Karpas-422 (cell line): ENCODE data around the gene ZDHHC7. TPM values are rescaled to one million over a fixed set of nuclear protein-coding genes. Genes with fewer than 3 reads are reported as not detected.

Experiments
- DNase-seq: peaks from one replicate; pipeline ENCODE4 v3.0.0-alpha.2; 2015
- H2AFZ ChIP-seq: fragments of 200-600 bp; sonication (generic); 2 replicates; pipeline ENCODE4 v1.6.1; 2014; ENCODE audit warnings: antibody characterized with exemption, low read length, mixed read lengths
- H3K27ac ChIP-seq: fragments of 200-600 bp; sonication (generic); 2 replicates; pipeline ENCODE4 v1.5.1; 2014; ENCODE audit warnings: mild to moderate bottlenecking, low read length, moderate library complexity
- H3K27me3 ChIP-seq: fragments of 200-600 bp; sonication (generic); 2 replicates; pipeline ENCODE4 v1.6.1; 2014; ENCODE audit warnings: low read length, mixed read lengths
- H3K36me3 ChIP-seq: fragments of 200-600 bp; sonication (generic); 2 replicates; pipeline ENCODE4 v1.6.1; 2014; ENCODE audit warnings: low read length, mixed read lengths; ENCODE audit not compliant: insufficient read depth
- H3K4me1 ChIP-seq: fragments of 200-600 bp; sonication (generic); 2 replicates; pipeline ENCODE4 v1.6.1; 2014; ENCODE audit warnings: mild to moderate bottlenecking, low read length, mixed read lengths
- H3K4me2 ChIP-seq: fragments of 200-600 bp; sonication (generic); 2 replicates; pipeline ENCODE4 v1.6.1; 2014; ENCODE audit warnings: low read length, low read depth, mild to moderate bottlenecking; ENCODE audit not compliant: poor library complexity, severe bottlenecking
- H3K4me3 ChIP-seq: fragments of 200-600 bp; sonication (generic); 2 replicates; pipeline ENCODE4 v1.5.1; 2014; ENCODE audit warnings: mild to moderate bottlenecking, antibody characterized with exemption, low read length, mixed read lengths
- H3K79me2 ChIP-seq: fragments of 200-600 bp; sonication (generic); 2 replicates; pipeline ENCODE4 v1.6.1; 2014; ENCODE audit warnings: mild to moderate bottlenecking, low read length, mixed read lengths
- H3K9ac ChIP-seq: fragments of 200-600 bp; sonication (generic); 2 replicates; pipeline ENCODE4 v1.6.0; 2014; ENCODE audit warnings: low read length
- H3K9me2 ChIP-seq: fragments of 200-600 bp; sonication (generic), shearing (Covaris generic); replicated peaks from 2 replicates; pipeline ENCODE4 v1.6.0; 2014; ENCODE audit warnings: mild to moderate bottlenecking, low read length, moderate library complexity; ENCODE audit not compliant: insufficient read depth
- H3K9me3 ChIP-seq: fragments of 300-700, 200-600 bp; sonication (generic); 2 replicates; pipeline ENCODE4 v1.6.1; 2014; ENCODE audit warnings: low read length, mixed read lengths
- H4K20me1 ChIP-seq: fragments of 200-600 bp; sonication (generic); 2 replicates; pipeline ENCODE4 v1.6.1; 2014; ENCODE audit warnings: mild to moderate bottlenecking, antibody characterized with exemption, low read length, low read depth; ENCODE audit not compliant: insufficient read depth
- total RNA-seq: library from RNA; depleted of rRNA; stranded (reverse); fragments of >200 nt; shearing (Covaris generic); gene quantifications from 2 replicates; pipeline ENCODE4 v1.2.3, GENCODE V29; 2014; ENCODE audit warnings: low replicate concordance

ZDHHC7 gene
- total RNA-seq, 1 experiment from 2014 or later, result 22.5 TPM

DNA sequence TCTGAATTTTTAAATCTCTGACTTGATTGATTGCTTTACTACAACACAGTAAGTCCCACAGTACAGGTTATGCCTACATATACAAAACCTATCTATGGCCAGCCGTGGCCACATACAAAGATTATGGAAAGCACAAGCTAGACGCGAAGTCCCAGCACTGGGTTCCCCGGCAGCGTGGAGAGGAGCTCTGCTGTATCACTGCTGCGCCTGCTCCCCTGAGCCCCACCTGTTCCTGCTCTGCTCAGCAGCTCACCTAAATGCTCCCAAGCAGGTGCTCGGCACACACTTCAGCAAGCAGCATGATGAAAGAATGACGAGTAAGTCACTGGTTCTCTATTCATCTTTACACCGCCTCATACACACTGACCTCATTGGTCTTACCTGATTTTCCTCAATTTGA lies 20.6 kb downstream of the ZDHHC7 start:
- Histone ChIP-seq H3K4me3 (no peak overlapping the region), H3K4me2 (no peak overlapping the region), H4K20me1 (no peaks in the 10 kb centered on the region; the same call in 1 of the 2 replicates), H3K36me3 (peaks cover 10% of the 10 kb centered on the region; the same call in 1 of the 2 replicates), H2AFZ (no peak overlapping the region), H3K27me3 (no peaks in the 10 kb centered on the region), H3K9ac (no peak overlapping the region), H3K9me2 (no peaks in the 10 kb centered on the region), H3K4me1 (no peaks in the 10 kb centered on the region), H3K79me2 (peaks cover 51% of the 10 kb centered on the region), H3K9me3 (no peaks in the 10 kb centered on the region), H3K27ac (no peak overlapping the region)
- no peak for DNase-seq

DNA sequence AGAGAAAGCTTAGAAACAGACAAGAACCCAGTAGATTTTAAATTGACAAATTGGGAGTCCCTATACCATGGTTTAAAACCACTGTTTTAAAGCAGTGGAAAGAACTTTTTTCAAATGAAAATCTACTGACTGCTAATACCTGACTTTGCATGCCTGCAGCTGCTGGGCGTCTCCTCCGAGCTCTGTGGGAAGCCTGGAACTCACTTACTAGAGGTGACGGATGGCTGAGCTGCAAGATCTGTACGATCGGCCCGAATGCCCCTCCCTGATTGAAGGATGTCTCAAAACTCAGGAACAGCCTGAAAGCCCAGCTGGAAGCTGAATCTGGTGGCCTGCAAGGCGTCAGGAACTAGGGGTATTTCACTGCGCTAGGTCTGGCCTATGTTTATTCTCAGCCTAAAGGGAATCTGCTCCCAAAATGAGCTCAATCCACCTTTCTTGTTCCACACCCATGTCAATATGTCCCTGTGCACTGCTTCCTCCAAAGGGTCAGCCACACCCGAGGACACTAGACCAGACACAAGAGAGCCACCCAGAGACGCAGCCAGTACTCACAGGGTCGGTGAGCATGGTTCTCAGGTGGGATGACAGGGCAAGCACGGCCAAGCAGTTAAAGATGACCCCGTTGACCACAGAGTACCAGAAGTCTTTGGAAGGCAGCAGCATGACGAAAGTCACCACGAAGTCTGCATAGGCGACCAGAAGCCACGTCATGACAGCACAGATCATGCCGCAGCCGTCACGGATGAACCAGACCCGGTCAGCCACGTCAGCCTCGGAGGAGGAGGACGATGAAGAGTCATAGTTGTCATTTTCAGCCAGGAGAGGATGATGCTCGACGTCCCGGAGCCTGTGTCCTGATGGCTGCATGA lies 21.4 kb downstream of the ZDHHC7 start:
- H3K9me2 ChIP-seq, result no peaks in the 10 kb centered on the region
- H3K4me1 ChIP-seq, result no peaks in the 10 kb centered on the region
- H3K27ac ChIP-seq, result no peak overlapping the region
- H3K9me3 ChIP-seq, result no peaks in the 10 kb centered on the region
- H4K20me1 ChIP-seq, result peaks cover 3% of the 10 kb centered on the region
- no peak overlapping the region for H3K4me2 ChIP-seq
- no peaks in the 10 kb centered on the region for H3K27me3 ChIP-seq
- peaks cover 52% of the 10 kb centered on the region for H3K79me2 ChIP-seq
- no peak overlapping the region for H3K4me3 ChIP-seq
- no peak overlapping the region for H3K9ac ChIP-seq
- peaks cover 10% of the 10 kb centered on the region; the same call in 1 of the 2 replicates for H3K36me3 ChIP-seq
- no peak for DNase-seq
- no peak overlapping the region for H2AFZ ChIP-seq

DNA sequence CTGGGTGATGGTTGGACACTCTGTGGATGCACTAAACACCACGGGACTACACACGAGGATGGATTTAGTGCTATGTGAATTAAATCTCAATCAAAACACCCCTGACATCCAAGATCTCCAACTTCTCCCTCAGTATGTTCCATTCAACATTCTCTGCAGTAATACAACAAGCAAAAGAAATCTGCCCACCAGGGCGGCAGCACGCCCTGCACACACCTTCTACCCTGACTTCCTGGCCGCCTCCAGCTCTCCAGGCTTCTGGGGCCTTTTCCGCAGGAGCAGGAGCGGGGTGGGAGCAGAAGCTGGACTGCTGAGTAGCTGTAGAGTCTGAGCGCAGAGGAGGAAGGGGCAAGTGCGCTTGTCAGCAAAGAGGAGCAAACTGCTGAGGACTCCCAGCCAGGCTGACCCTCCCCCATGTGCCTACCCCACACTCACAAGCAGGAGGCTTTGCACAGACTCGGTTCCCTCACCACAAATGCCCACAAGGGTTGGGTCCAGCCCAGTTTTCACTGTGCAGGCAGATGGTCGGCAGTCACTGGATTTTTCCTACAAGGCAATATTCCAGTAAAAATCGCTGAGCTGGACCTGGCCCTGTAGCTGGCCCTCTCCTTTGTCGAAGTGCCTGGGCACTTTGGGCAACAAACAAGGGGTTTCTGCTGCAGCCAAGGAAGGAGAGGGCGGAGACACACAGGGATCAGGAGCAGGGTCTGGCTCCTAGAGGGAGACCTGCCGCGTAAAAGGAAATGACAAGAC lies 22.8 kb downstream of the ZDHHC7 start:
- H3K79me2 ChIP-seq, result peaks cover 44% of the 10 kb centered on the region
- no peak overlapping the region for H3K9ac ChIP-seq
- no peaks in the 10 kb centered on the region for H3K27me3 ChIP-seq
- H3K27ac ChIP-seq, result no peak overlapping the region
- no peaks in the 10 kb centered on the region for H3K9me3 ChIP-seq
- no peaks in the 10 kb centered on the region for H3K9me2 ChIP-seq
- no peak overlapping the region for H2AFZ ChIP-seq
- no peak overlapping the region for H3K4me3 ChIP-seq
- DNase-seq, result no peak
- H3K4me2 ChIP-seq, result no peak overlapping the region
- peaks cover 10% of the 10 kb centered on the region; the same call in 1 of the 2 replicates for H3K36me3 ChIP-seq
- peaks cover 3% of the 10 kb centered on the region; the same call in 1 of the 2 replicates for H4K20me1 ChIP-seq
- H3K4me1 ChIP-seq, result no peaks in the 10 kb centered on the region

DNA sequence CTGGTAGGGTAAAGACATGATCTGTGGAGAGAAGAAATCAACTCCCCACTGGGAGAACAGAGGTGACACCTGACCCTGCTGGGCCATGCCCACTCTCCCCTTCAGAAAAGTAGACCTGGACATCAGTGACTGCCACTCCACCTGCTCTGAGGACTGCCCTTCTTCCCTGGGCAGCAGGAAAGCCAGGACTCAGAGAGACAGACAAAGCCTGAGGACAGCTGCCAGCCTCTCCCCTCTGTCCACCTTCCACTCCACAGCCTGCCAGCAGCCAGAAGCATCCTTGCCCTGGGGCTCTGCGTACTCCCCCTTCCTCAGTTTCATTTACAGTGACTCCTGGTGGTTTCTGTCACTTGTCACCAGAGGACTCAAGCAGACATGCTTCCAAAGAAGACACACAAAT lies 24.5 kb downstream of the ZDHHC7 start:
- Histone ChIP-seq H4K20me1 (peaks cover 3% of the 10 kb centered on the region; the same call in 1 of the 2 replicates), H3K9me2 (no peaks in the 10 kb centered on the region), H3K4me1 (no peaks in the 10 kb centered on the region), H3K27me3 (no peaks in the 10 kb centered on the region), H3K9ac (no peak overlapping the region), H3K36me3 (peaks cover 7% of the 10 kb centered on the region; the same call in 1 of the 2 replicates), H3K27ac (no peak overlapping the region), H3K4me2 (no peak overlapping the region), H3K4me3 (no peak overlapping the region), H2AFZ (no peak overlapping the region), H3K79me2 (peaks cover 37% of the 10 kb centered on the region), H3K9me3 (no peaks in the 10 kb centered on the region)
- DNase-seq, result no peak

DNA sequence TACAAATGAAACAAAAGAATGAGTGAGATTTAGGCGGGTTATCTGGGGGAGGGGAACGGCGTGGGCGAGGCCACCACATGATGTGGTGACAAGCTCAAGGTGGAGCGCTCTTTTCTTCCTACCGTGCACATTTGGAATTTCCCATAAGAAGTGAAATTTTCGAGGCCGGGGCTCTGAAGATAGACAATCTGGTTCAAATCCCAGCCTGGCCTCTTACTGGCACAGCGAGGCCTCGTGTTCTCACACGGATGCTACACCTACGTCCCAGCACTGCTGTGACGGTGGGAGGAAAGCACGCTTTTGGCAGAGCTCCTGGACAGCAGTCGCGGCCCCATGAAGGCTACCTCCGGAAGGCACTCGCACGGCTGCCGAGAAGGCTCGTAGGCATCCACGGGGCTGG lies 25.2 kb downstream of the ZDHHC7 start:
- Histone ChIP-seq H3K4me1 (no peaks in the 10 kb centered on the region), H3K79me2 (peaks cover 37% of the 10 kb centered on the region), H4K20me1 (peaks cover 3% of the 10 kb centered on the region; the same call in 1 of the 2 replicates), H3K9me2 (no peaks in the 10 kb centered on the region), H3K27me3 (no peaks in the 10 kb centered on the region), H2AFZ (no peak overlapping the region), H3K4me3 (no peak overlapping the region), H3K4me2 (no peak overlapping the region), H3K27ac (no peak overlapping the region), H3K36me3 (peaks cover 10% of the 10 kb centered on the region; the same call in 1 of the 2 replicates), H3K9ac (no peak overlapping the region), H3K9me3 (no peaks in the 10 kb centered on the region)
- no peak for DNase-seq

DNA sequence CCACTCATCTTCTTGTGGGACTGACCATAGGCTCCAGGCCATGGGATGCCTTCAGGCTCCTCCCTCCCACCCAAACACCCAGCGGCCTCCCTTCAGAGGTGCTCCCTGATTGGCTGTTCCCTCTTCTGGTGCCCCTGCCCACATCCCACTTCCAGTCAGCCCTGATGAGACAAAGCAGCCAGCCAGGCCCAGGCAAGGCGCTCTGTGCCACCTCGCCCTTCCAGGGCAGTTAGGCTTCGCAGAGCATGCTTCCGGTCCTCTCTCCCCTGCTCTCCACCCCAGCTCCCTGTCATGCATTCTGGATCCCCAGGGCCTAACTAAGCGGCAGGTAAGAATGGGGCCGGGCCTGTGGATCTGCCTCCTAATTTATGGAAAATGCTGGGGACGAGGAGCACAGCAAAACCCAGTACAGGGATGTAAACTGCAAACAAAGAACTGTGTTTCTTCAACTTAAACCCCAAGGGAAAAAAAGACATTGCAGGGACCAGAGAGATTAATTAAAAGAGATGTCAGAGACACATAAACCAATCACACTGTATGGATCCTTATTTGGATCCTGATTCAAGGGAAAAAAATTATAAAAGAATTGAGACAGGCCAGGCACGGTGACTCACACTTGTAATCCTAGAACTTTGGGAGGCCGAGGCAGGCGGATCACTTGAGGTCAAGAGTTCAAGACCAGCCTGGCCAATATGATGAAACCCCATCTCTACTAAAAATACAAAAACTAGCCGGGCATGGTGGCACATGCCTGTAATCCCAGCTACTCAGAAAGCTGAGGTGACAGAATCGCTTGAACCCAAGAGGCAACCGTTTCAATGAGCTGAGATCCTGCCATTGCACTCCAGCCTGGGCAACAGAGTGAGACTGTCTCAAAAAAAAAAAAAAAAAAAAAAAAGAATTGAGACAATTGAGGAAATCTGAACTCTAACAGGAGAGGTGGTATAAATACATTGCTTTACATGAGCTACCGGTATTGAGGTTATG lies 26.0 kb downstream of the ZDHHC7 start:
- Histone ChIP-seq H4K20me1 (peaks cover 3% of the 10 kb centered on the region; the same call in 1 of the 2 replicates), H3K4me3 (no peak overlapping the region), H3K27me3 (no peaks in the 10 kb centered on the region), H3K79me2 (peaks cover 33% of the 10 kb centered on the region), H3K9ac (no peak overlapping the region), H3K9me2 (no peaks in the 10 kb centered on the region), H3K36me3 (peaks cover 10% of the 10 kb centered on the region; the same call in 1 of the 2 replicates), H3K27ac (no peak overlapping the region), H2AFZ (no peak overlapping the region), H3K4me1 (no peaks in the 10 kb centered on the region), H3K4me2 (no peak overlapping the region), H3K9me3 (no peaks in the 10 kb centered on the region)
- no peak for DNase-seq

DNA sequence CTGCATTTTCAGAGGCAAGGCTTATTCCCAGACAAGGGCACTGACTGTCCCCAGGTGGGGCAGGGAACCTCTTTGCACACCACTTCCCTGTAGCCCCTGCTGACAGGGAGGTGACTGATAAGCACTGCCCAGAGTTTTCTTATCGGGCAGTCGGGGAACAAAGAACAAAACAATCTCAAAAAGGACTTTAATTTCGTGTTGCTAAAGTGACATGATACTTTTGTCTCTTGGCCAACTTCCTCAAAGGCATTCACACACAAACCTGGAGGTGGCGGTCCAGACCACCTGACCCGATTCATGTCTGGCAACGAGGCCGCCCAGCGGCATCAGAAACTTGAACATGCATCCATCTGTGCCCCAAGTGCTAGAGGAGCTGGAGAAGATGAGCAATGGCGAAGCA lies 28.9 kb downstream of the ZDHHC7 start:
- Histone ChIP-seq H3K36me3 (peaks cover 6% of the 10 kb centered on the region; the same call in 1 of the 2 replicates), H3K9me3 (no peaks in the 10 kb centered on the region), H3K9ac (no peak overlapping the region), H4K20me1 (peaks cover 3% of the 10 kb centered on the region; the same call in 1 of the 2 replicates), H2AFZ (no peak overlapping the region), H3K79me2 (peaks cover 26% of the 10 kb centered on the region), H3K4me3 (no peak overlapping the region), H3K27ac (no peak overlapping the region), H3K4me2 (no peak overlapping the region), H3K4me1 (no peaks in the 10 kb centered on the region), H3K9me2 (no peaks in the 10 kb centered on the region), H3K27me3 (no peaks in the 10 kb centered on the region)
- DNase-seq, result no peak
